ENCODE results near the gene ALKBH6.

Gene ALKBH6

GRCh38 chr19:36014012-36014924 is at the start of gene ALKBH6:
Gene ALKBH6, minus strand, starts transcription at chr19:36014213. Its CDS starts 816 bp downstream, at chr19:36013397.
- TF ChIP-seq MAX (IDR thresholded peaks at IDR 0.05), result peak; percentile 81
- no peak for TF ChIP-seq TEAD4 (IDR thresholded peaks at IDR 0.05)
- peak; percentile 61; the same call in 1 of the 2 replicates for TF ChIP-seq REST (IDR thresholded peaks at IDR 0.05; ENCODE audit: low read depth)
- TF ChIP-seq CEBPB (IDR thresholded peaks at IDR 0.05), result no peak
- peak; percentile 79 for TF ChIP-seq CREB1 (IDR thresholded peaks at IDR 0.05; ENCODE audit: low read depth)
- TF ChIP-seq TAF1 (IDR thresholded peaks at IDR 0.05; ENCODE audit: low read depth), result peak; percentile 66; the same call in 1 of the 2 replicates
- no peak for TF ChIP-seq FOXM1 (IDR thresholded peaks at IDR 0.05; ENCODE audit: borderline replicate concordance, low read depth)
- peak; percentile 79 for TF ChIP-seq YY1 (IDR thresholded peaks at IDR 0.05; ENCODE audit: low read depth)
- 0 out of 2 replicates have a peak, but pooled peaks have one; percentile 30 for TF ChIP-seq USF1 (IDR thresholded peaks at IDR 0.05)
- peak; percentile 60 for TF ChIP-seq EGR1 (IDR thresholded peaks at IDR 0.05)
- TF ChIP-seq EP300 (IDR thresholded peaks at IDR 0.05; ENCODE audit: borderline replicate concordance), result no peak
- no peak for TF ChIP-seq NFIC (IDR thresholded peaks at IDR 0.05)

GRCh38 chr19:36061367-36061766 is 47.4 kb upstream of the ALKBH6 start:
- TF ChIP-seq YY1 (IDR thresholded peaks at IDR 0.05; ENCODE audit: low read depth), result no peak
- no peak for TF ChIP-seq CREB1 (IDR thresholded peaks at IDR 0.05; ENCODE audit: low read depth)
- TF ChIP-seq EP300 (IDR thresholded peaks at IDR 0.05; ENCODE audit: borderline replicate concordance), result no peak
- TF ChIP-seq CEBPB (IDR thresholded peaks at IDR 0.05), result no peak
- no peak for TF ChIP-seq ZBTB7A (IDR thresholded peaks at IDR 0.05; ENCODE audit: low read depth)
- TF ChIP-seq FOXM1 (IDR thresholded peaks at IDR 0.05; ENCODE audit: borderline replicate concordance, low read depth), result no peak
- no peak for TF ChIP-seq REST (IDR thresholded peaks at IDR 0.05; ENCODE audit: low read depth)
- no peak for TF ChIP-seq RAD21 (IDR thresholded peaks at IDR 0.05; ENCODE audit: low read depth)
- TF ChIP-seq MAX (IDR thresholded peaks at IDR 0.05), result no peak
- TF ChIP-seq EGR1 (IDR thresholded peaks at IDR 0.05), result no peak
- TF ChIP-seq TEAD4 (IDR thresholded peaks at IDR 0.05), result no peak

- peak; percentile 39 for TF ChIP-seq RAD21 (IDR thresholded peaks at IDR 0.05; ENCODE audit: low read depth)
- no peak for TF ChIP-seq REST (IDR thresholded peaks at IDR 0.05; ENCODE audit: low read depth)
Measured at GRCh38 chr19:36060430-36060829, 46.4 kb upstream of the ALKBH6 start.

GRCh38 chr19:36059180-36059910 is 45.3 kb upstream of the ALKBH6 start:
- TF ChIP-seq TAF1 (IDR thresholded peaks at IDR 0.05; ENCODE audit: low read depth) (no peak), USF1 (IDR thresholded peaks at IDR 0.05) (no peak), EGR1 (IDR thresholded peaks at IDR 0.05) (no peak)
